ENCODE measurements around the gene FBXO45. TPM values are rescaled to one million over a fixed set of nuclear protein-coding genes. Genes with fewer than 3 reads are reported as not detected.

Gene FBXO45
- total and polyA plus RNA-seq, 2 donors (not counting 1 experiment from before 2014, with no cell fraction given): 6.9 to 10.6 TPM

DNA sequence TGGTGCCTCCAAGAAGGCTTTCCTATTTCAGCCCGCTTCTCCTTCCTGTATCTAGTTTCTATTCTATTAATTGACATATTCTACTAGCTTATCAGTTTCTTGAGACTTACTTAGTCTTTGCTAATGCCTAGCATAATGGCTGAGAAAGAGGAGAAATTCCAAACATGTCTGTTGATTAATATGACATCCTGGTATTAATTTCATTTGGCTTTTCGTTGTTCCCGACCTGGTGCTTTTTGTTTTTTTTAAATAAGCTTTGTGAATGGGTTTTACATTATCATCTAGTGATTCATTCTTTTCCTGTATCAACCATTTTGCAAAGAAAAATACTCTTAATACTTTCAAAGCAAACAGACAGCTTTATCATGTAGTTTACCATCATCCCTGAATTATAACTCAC, 13.2 kb upstream of the FBXO45 start:
- H4K20me1 ChIP-seq (ENCODE audit: control insufficient read depth, extremely low read depth, insufficient read depth, low read length): no peaks in the 10 kb centered on the region

DNA sequence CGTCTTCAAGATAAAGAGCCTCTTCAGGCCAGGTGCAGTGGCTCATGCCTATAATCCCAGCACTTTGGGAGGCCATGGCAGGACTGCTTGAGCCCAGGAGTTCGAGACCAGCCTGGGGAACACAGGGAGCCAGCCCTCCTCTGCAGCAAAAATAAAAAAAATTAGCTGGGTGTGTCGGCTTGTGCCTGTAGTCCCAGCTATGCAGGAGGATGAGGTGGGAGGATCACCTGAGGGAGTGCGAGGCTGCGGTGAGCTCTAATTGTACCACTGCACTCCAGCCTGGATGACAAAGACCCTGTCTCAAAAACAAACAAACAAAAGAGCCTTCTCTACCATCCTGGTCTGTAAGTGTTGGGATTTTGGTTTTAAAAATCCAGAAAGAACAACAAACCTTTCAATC, 11.2 kb upstream of the FBXO45 start:
- Histone ChIP-seq H2AFZ (ENCODE audit: low read length) (no peak overlapping the region), H3K27me3 (ENCODE audit: control insufficient read depth, insufficient read depth, low read length) (no peaks in the 10 kb centered on the region), H3K9me3 (ENCODE audit: control insufficient read depth, insufficient read depth, low read depth, low read length) (no peaks in the 10 kb centered on the region), H3K79me2 (ENCODE audit: control insufficient read depth, insufficient read depth, low read length) (no peaks in the 10 kb centered on the region), H3K9ac (ENCODE audit: insufficient read depth, low read length) (no peak overlapping the region), H3K4me3 (replicated peaks in 1 of 4; ENCODE audit: control extremely low read depth in 1 of 4, insufficient read depth in 1 of 4, low read depth in 3 of 4, low read length in 4 of 4) (no peak overlapping the region), H3K4me1 (ENCODE audit: control insufficient read depth, extremely low read depth, insufficient read depth, low read length) (no peaks in the 10 kb centered on the region), H4K20me1 (ENCODE audit: control insufficient read depth, extremely low read depth, insufficient read depth, low read length) (no peaks in the 10 kb centered on the region), H3K4me2 (ENCODE audit: extremely low read depth, insufficient read depth, low read length) (no peak overlapping the region), H3K36me3 (ENCODE audit: control insufficient read depth, insufficient read depth, low read length) (no peaks in the 10 kb centered on the region), H3K27ac (ENCODE audit: insufficient read depth, low read length) (no peak overlapping the region)
- DNase-seq (ENCODE audit: low read depth in 2 of 2): no peak
- TF ChIP-seq EZH2 (IDR thresholded peaks at IDR 0.05; ENCODE audit: low read length, missing control alignments) (no peak), CTCF (conservative IDR thresholded peaks at IDR 0.05 in 1 of 2, IDR thresholded peaks at IDR 0.05 in 1 of 2; ENCODE audit: low read depth in 1 of 2, low read length in 2 of 2) (no peak)

More for the DNA sequence above, 13.2 kb upstream of the FBXO45 start:
- TF ChIP-seq EZH2 (IDR thresholded peaks at IDR 0.05; ENCODE audit: low read length, missing control alignments) (no peak), CTCF (conservative IDR thresholded peaks at IDR 0.05 in 1 of 2, IDR thresholded peaks at IDR 0.05 in 1 of 2; ENCODE audit: low read depth in 1 of 2, low read length in 2 of 2) (no peak)
- Histone ChIP-seq H3K79me2 (ENCODE audit: control insufficient read depth, insufficient read depth, low read length) (no peaks in the 10 kb centered on the region), H3K27ac (ENCODE audit: insufficient read depth, low read length) (no peak overlapping the region), H2AFZ (ENCODE audit: low read length) (no peak overlapping the region), H3K4me3 (replicated peaks in 1 of 4; ENCODE audit: control extremely low read depth in 1 of 4, insufficient read depth in 1 of 4, low read depth in 3 of 4, low read length in 4 of 4) (no peak overlapping the region), H3K9ac (ENCODE audit: insufficient read depth, low read length) (no peak overlapping the region), H3K27me3 (ENCODE audit: control insufficient read depth, insufficient read depth, low read length) (no peaks in the 10 kb centered on the region), H3K4me1 (ENCODE audit: control insufficient read depth, extremely low read depth, insufficient read depth, low read length) (no peaks in the 10 kb centered on the region), H3K4me2 (ENCODE audit: extremely low read depth, insufficient read depth, low read length) (no peak overlapping the region), H3K9me3 (ENCODE audit: control insufficient read depth, insufficient read depth, low read depth, low read length) (no peaks in the 10 kb centered on the region), H3K36me3 (ENCODE audit: control insufficient read depth, insufficient read depth, low read length) (no peaks in the 10 kb centered on the region)
- no peak for DNase-seq (ENCODE audit: low read depth in 2 of 2)

- no peak overlapping the region for H3K4me2 ChIP-seq (ENCODE audit: extremely low read depth, insufficient read depth, low read length)
- H3K4me1 ChIP-seq (ENCODE audit: control insufficient read depth, extremely low read depth, insufficient read depth, low read length): no peaks in the 10 kb centered on the region
- no peaks in the 10 kb centered on the region for H3K36me3 ChIP-seq (ENCODE audit: control insufficient read depth, insufficient read depth, low read length)
- no peak for DNase-seq (ENCODE audit: low read depth in 2 of 2)
- no peak overlapping the region for H3K27ac ChIP-seq (ENCODE audit: insufficient read depth, low read length)
- no peak overlapping the region for H3K9ac ChIP-seq (ENCODE audit: insufficient read depth, low read length)
- H3K4me3 ChIP-seq (replicated peaks in 1 of 4; ENCODE audit: control extremely low read depth in 1 of 4, insufficient read depth in 1 of 4, low read depth in 3 of 4, low read length in 4 of 4): no peak overlapping the region
- no peak overlapping the region for H2AFZ ChIP-seq (ENCODE audit: low read length)
- H4K20me1 ChIP-seq (ENCODE audit: control insufficient read depth, extremely low read depth, insufficient read depth, low read length): no peaks in the 10 kb centered on the region
- H3K9me3 ChIP-seq (ENCODE audit: control insufficient read depth, insufficient read depth, low read depth, low read length): no peaks in the 10 kb centered on the region
- H3K79me2 ChIP-seq (ENCODE audit: control insufficient read depth, insufficient read depth, low read length): no peaks in the 10 kb centered on the region
- TF ChIP-seq CTCF (conservative IDR thresholded peaks at IDR 0.05 in 1 of 2, IDR thresholded peaks at IDR 0.05 in 1 of 2; ENCODE audit: low read depth in 1 of 2, low read length in 2 of 2) (no peak), EZH2 (IDR thresholded peaks at IDR 0.05; ENCODE audit: low read length, missing control alignments) (no peak)
- H3K27me3 ChIP-seq (ENCODE audit: control insufficient read depth, insufficient read depth, low read length): no peaks in the 10 kb centered on the region
Measured at GRCh38 chr3:196558476-196558875, 10.0 kb upstream of the FBXO45 start.
